ENCODE data around the gene HPCAL4.

The HPCAL4 gene

DNA sequence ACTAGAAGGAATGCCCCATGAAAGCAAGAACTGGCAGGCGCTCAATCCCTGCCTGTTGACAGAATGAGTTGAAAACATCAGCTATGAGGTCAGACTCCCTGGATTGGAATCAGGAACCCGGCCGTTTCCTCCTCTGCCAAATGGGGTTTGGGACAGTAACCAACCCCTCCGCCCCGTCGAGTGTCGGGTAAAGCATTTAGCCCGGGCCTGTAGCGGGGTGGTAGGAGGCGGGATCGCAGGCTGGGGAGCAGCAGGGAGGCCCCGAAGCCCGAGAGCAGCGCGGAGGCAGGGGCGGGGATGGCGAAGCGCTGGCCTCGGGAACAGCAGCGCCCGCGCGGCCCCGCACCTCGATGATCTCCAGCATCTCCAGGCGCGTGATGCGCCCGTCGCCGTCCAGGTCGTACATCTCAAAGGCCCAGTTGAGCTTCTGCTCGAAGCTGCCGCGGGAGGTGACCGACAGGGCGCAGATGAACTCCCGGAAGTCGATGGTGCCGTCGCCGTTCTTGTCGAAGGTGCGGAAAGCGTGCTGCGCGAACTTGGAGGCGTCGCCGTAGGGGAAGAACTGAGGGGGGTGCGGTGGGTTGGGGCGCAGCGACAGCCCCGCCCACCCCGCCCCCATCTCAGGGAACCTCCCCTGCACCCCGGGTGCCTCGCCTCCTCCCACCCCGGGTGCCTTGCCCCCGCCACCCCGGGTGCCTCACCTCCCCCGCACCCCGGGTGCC lies 7.5 kb downstream of the HPCAL4 start:
- Histone ChIP-seq H3K4me3 (ENCODE audit: low read length) (no peak overlapping the region), H3K27ac (ENCODE audit: low read depth, low read length) (no peak overlapping the region)

DNA sequence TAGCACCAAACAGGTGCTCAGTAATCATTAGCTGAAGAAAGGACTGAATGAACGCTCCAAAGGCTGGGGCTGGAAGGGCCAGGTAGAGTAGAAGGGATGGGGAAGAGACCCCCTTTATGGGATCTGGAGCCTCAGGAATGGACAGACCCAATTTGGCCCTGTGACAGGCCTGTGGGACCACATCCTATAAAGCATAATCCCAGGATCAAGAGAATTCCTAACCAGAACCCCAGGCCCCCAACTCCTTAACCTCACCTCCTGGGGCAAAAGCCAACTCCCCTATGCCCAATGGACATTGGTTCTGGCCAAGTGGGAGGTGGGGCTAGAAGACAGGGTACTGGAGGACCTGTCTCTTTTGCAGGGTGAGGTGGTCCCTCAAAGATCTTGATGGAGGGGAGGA lies 9.2 kb downstream of the HPCAL4 start:
- H3K27me3 ChIP-seq (ENCODE audit: control insufficient read depth, insufficient read depth, low read length) = peaks cover 8% of the 10 kb centered on the region
- no peak overlapping the region for H3K4me3 ChIP-seq (ENCODE audit: low read length)

More for the DNA sequence above, 7.5 kb downstream of the HPCAL4 start:
- H3K36me3 ChIP-seq (ENCODE audit: control insufficient read depth, insufficient read depth, low read length) = no peaks in the 10 kb centered on the region
- no peaks in the 10 kb centered on the region for H3K4me1 ChIP-seq (ENCODE audit: control insufficient read depth, insufficient read depth, low read length)
- peaks cover 13% of the 10 kb centered on the region for H3K27me3 ChIP-seq (ENCODE audit: control insufficient read depth, insufficient read depth, low read length)
- H3K9ac ChIP-seq (ENCODE audit: low read length) = no peak overlapping the region

GRCh38 chr1:39681294-39681693 lies 9.9 kb downstream of the HPCAL4 start:
- Histone ChIP-seq H3K9ac (ENCODE audit: low read length) (no peak overlapping the region), H3K27ac (ENCODE audit: low read depth, low read length) (no peak overlapping the region), H3K36me3 (ENCODE audit: control insufficient read depth, insufficient read depth, low read length) (no peaks in the 10 kb centered on the region), H3K4me1 (ENCODE audit: control insufficient read depth, insufficient read depth, low read length) (no peaks in the 10 kb centered on the region), H3K4me3 (ENCODE audit: low read length) (no peak overlapping the region), H3K27me3 (ENCODE audit: control insufficient read depth, insufficient read depth, low read length) (peaks cover 8% of the 10 kb centered on the region)

More for the DNA sequence above, 9.2 kb downstream of the HPCAL4 start:
- no peaks in the 10 kb centered on the region for H3K4me1 ChIP-seq (ENCODE audit: control insufficient read depth, insufficient read depth, low read length)
- H3K36me3 ChIP-seq (ENCODE audit: control insufficient read depth, insufficient read depth, low read length) = no peaks in the 10 kb centered on the region
- H3K9ac ChIP-seq (ENCODE audit: low read length) = no peak overlapping the region
- H3K27ac ChIP-seq (ENCODE audit: low read depth, low read length) = no peak overlapping the region

- Histone ChIP-seq H3K4me3 (ENCODE audit: low read length) (no peak overlapping the region), H3K9ac (ENCODE audit: low read length) (no peak overlapping the region), H3K27ac (ENCODE audit: low read depth, low read length) (no peak overlapping the region), H3K4me1 (ENCODE audit: control insufficient read depth, insufficient read depth, low read length) (no peaks in the 10 kb centered on the region), H3K27me3 (ENCODE audit: control insufficient read depth, insufficient read depth, low read length) (peaks cover 8% of the 10 kb centered on the region), H3K36me3 (ENCODE audit: control insufficient read depth, insufficient read depth, low read length) (no peaks in the 10 kb centered on the region)
These were observed 10.5 kb downstream of the HPCAL4 start for GRCh38 chr1:39680751-39681150.

- Histone ChIP-seq H3K4me3 (ENCODE audit: low read length) (no peak overlapping the region), H3K27me3 (ENCODE audit: control insufficient read depth, insufficient read depth, low read length) (peaks cover 8% of the 10 kb centered on the region), H3K27ac (ENCODE audit: low read depth, low read length) (no peak overlapping the region), H3K36me3 (ENCODE audit: control insufficient read depth, insufficient read depth, low read length) (no peaks in the 10 kb centered on the region), H3K4me1 (ENCODE audit: control insufficient read depth, insufficient read depth, low read length) (no peaks in the 10 kb centered on the region), H3K9ac (ENCODE audit: low read length) (no peak overlapping the region)
These were observed 11.4 kb downstream of the HPCAL4 start for GRCh38 chr1:39679821-39680220.

DNA sequence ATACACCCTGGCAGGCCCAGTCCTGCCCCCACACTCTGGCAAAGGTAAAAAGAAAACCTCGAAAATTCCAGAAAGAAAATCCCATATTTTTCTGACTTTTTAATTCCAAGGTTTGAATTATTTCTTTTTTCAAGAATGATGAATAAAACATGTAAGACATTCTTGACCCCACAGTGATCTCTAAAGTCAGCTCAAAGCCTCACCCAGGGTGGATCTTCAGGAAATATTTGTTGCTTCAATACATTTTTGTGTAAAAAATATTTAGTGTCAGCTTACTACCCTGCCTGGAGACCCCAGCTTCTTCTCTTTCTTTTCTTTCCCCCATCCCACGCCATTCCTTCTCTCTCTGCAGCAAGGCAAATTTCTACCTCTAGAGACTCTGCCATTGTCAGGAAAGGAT lies 12.3 kb downstream of the HPCAL4 start:
- Histone ChIP-seq H3K9ac (ENCODE audit: low read length) (no peak overlapping the region), H3K36me3 (ENCODE audit: control insufficient read depth, insufficient read depth, low read length) (no peaks in the 10 kb centered on the region), H3K4me1 (ENCODE audit: control insufficient read depth, insufficient read depth, low read length) (no peaks in the 10 kb centered on the region), H3K4me3 (ENCODE audit: low read length) (no peak overlapping the region), H3K27me3 (ENCODE audit: control insufficient read depth, insufficient read depth, low read length) (peaks cover 4% of the 10 kb centered on the region), H3K27ac (ENCODE audit: low read depth, low read length) (no peak overlapping the region)

DNA sequence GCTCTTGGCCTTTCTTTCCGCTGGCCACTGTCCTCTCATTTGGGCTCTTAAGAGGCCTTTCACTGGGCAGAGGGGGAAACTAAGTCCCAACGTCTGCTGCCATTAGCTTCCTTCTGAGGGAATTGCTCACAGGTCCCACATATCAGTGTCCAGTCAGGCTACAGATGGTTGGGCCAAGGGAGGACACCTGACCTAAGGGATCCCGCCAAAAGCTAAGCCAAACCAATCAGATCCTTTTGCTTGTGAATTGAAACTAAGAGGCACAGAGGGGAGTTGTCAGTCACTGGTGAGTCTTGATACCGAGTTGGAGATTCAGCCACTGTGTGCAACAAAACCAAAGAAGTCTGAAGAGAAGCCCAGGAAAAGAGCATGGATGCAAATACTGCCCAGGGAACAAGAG lies 13.6 kb downstream of the HPCAL4 start:
- Histone ChIP-seq H3K4me3 (ENCODE audit: low read length) (no peak overlapping the region), H3K27me3 (ENCODE audit: control insufficient read depth, insufficient read depth, low read length) (no peaks in the 10 kb centered on the region), H3K27ac (ENCODE audit: low read depth, low read length) (no peak overlapping the region), H3K9ac (ENCODE audit: low read length) (no peak overlapping the region), H3K4me1 (ENCODE audit: control insufficient read depth, insufficient read depth, low read length) (no peaks in the 10 kb centered on the region), H3K36me3 (ENCODE audit: control insufficient read depth, insufficient read depth, low read length) (no peaks in the 10 kb centered on the region)

- no peak overlapping the region for H3K27ac ChIP-seq (ENCODE audit: low read depth, low read length)
- H3K4me1 ChIP-seq (ENCODE audit: control insufficient read depth, insufficient read depth, low read length) = no peaks in the 10 kb centered on the region
- no peak overlapping the region for H3K4me3 ChIP-seq (ENCODE audit: low read length)
- no peak overlapping the region for H3K9ac ChIP-seq (ENCODE audit: low read length)
- no peaks in the 10 kb centered on the region for H3K36me3 ChIP-seq (ENCODE audit: control insufficient read depth, insufficient read depth, low read length)
- H3K27me3 ChIP-seq (ENCODE audit: control insufficient read depth, insufficient read depth, low read length) = no peaks in the 10 kb centered on the region
These were observed 14.2 kb downstream of the HPCAL4 start for GRCh38 chr1:39676948-39677548.

DNA sequence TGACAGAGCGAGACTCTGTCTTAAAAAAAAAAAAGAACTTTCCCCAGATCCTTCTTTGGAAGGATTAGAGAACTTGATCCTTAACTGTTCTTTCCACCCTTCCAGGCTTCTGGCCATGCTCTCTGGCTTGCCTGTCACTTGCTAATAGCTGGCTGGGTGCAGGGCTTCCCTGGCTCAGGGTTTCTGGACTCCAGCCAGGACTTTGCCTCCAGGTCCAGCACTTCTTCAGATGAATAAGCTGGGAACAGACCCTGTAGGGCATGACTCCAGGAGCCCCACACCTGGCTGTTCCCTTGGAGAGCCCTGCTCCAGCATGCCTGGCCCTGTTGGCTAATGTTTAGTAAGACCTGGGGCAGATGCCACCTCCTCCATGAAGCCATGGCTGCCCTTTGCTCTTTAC lies 16.0 kb downstream of the HPCAL4 start:
- H3K9ac ChIP-seq (ENCODE audit: low read length) = no peak overlapping the region
- H3K27ac ChIP-seq (ENCODE audit: low read depth, low read length) = no peak overlapping the region
- no peak overlapping the region for H3K4me3 ChIP-seq (ENCODE audit: low read length)
- H3K36me3 ChIP-seq (ENCODE audit: control insufficient read depth, insufficient read depth, low read length) = no peaks in the 10 kb centered on the region
- peaks cover 4% of the 10 kb centered on the region for H3K4me1 ChIP-seq (ENCODE audit: control insufficient read depth, insufficient read depth, low read length)
- peaks cover 9% of the 10 kb centered on the region for H3K27me3 ChIP-seq (ENCODE audit: control insufficient read depth, insufficient read depth, low read length)

- no peak overlapping the region for H3K4me3 ChIP-seq (ENCODE audit: low read length)
- H3K9ac ChIP-seq (ENCODE audit: low read length) = no peak overlapping the region
- peaks cover 4% of the 10 kb centered on the region for H3K4me1 ChIP-seq (ENCODE audit: control insufficient read depth, insufficient read depth, low read length)
- H3K36me3 ChIP-seq (ENCODE audit: control insufficient read depth, insufficient read depth, low read length) = no peaks in the 10 kb centered on the region
- H3K27ac ChIP-seq (ENCODE audit: low read depth, low read length) = no peak overlapping the region
- peaks cover 14% of the 10 kb centered on the region for H3K27me3 ChIP-seq (ENCODE audit: control insufficient read depth, insufficient read depth, low read length)
These were observed 18.0 kb downstream of the HPCAL4 start for GRCh38 chr1:39673215-39673614.

GRCh38 chr1:39672551-39672947 lies 18.7 kb downstream of the HPCAL4 start:
- Histone ChIP-seq H3K9ac (ENCODE audit: low read length) (no peak overlapping the region), H3K36me3 (ENCODE audit: control insufficient read depth, insufficient read depth, low read length) (no peaks in the 10 kb centered on the region)

DNA sequence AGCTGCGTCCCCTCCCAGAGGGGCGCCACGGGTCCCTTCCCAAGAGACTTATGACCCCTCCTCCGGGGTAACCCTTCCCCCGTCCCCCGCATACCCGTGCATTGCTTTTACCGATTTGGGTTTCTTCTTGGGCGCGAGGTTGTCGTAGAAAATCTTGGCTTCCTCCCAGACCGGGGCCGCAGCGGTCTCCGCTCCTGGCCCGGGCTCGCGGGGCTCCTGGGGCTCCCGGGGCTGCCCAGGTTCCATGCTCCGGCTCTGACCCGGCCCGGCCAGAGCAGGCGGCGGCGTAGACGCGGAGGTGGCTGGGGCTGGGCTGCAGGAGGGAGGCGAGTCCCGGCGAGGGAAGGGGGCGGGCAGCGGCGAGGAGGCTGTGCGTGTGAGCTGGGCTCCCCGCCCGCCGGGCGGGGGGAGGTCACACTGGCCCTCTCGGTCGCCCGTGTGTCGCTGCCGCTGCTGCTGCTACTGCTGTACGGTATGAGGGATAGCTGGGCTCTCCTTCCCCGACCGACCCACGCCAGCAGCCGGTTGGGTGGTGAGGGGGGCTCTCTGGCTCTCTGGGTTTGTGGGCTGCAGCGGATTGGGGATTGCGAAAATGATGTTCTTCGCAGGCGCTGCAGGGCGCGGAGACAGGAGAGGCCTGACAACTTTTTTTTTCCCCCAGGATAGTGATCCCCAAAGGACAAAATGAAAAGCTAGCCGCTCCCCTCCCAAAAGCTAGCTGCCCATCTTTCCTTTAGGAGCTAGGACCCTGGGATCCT lies 19.3 kb downstream of the HPCAL4 start, which contains the start of gene NT5C1A:
Gene NT5C1A, minus strand, starts transcription at position 315 of the 758 bp plus-strand sequence. Its CDS starts 69 bp downstream, at position 246.
- no peaks in the 10 kb centered on the region for H3K36me3 ChIP-seq (ENCODE audit: control insufficient read depth, insufficient read depth, low read length)
- peaks cover 15% of the 10 kb centered on the region for H3K27me3 ChIP-seq (ENCODE audit: control insufficient read depth, insufficient read depth, low read length)
- peaks cover 4% of the 10 kb centered on the region for H3K4me1 ChIP-seq (ENCODE audit: control insufficient read depth, insufficient read depth, low read length)
- H3K4me3 ChIP-seq (ENCODE audit: low read length) = peak within 1 kb of the TSS; percentile 61
- no peak within 1 kb of the TSS for H3K27ac ChIP-seq (ENCODE audit: low read depth, low read length)
- no peak within 1 kb of the TSS for H3K9ac ChIP-seq (ENCODE audit: low read length)

More at GRCh38 chr1:39672551-39672947, 18.7 kb downstream of the HPCAL4 start:
- no peak overlapping the region for H3K27ac ChIP-seq (ENCODE audit: low read depth, low read length)
- peak overlapping the region; percentile 61 for H3K4me3 ChIP-seq (ENCODE audit: low read length)
- H3K27me3 ChIP-seq (ENCODE audit: control insufficient read depth, insufficient read depth, low read length) = peaks cover 15% of the 10 kb centered on the region
- H3K4me1 ChIP-seq (ENCODE audit: control insufficient read depth, insufficient read depth, low read length) = peaks cover 4% of the 10 kb centered on the region

All from rectal smooth muscle tissue (tissue), 1 donor.